Caco-2 (cell line): ENCODE measurements around the gene H2BK1. TPM values are rescaled to one million over a fixed set of nuclear protein-coding genes. Genes with fewer than 3 reads are reported as not detected.
A peak's percentile ranks its signal among the peaks of the same experiment; 100 is the strongest.

Source experiments
- BruUV-seq: library from RNA; stranded (reverse); fragments of 400-500 nt; replicated peaks from 2 replicates; lab custom pipeline; 2021; lab: Mats Ljungman, UMichigan
- CTCF ChIA-PET: fragments of 300-600 bp; sonication (Branson Sonifier 250); formaldehyde crosslinking; loops from one replicate; lab custom pipeline; 2022; ENCODE audit warnings: antibody characterized with exemption; lab: Charles Lee
- POLR2A ChIA-PET: fragments of 300-600 bp; sonication (Branson Sonifier 250); formaldehyde crosslinking; loops from one replicate; lab custom pipeline; 2022; ENCODE audit warnings: antibody characterized with exemption; lab: Charles Lee
- DNase-seq, 2 experiments: peaks; one replicate each; pipeline versions ENCODE4 v3.0.0 to v3.0.0-alpha.2; 2020 to 2022
- H3K27me3 ChIP-seq: replicated peaks from 2 replicates; pipeline ENCODE4 v1.6.0; 2011; ENCODE audit warnings: low read length; ENCODE audit not compliant: control insufficient read depth, insufficient read depth
- H3K36me3 ChIP-seq: 2 replicates; pipeline ENCODE4 v1.5.1; 2011; ENCODE audit warnings: low read length; ENCODE audit not compliant: control insufficient read depth, insufficient read depth
- H3K4me1 ChIP-seq: fragments of 250-450 bp; sonication (Bioruptor Pico); 2 replicates; pipeline ENCODE4 v1.5.1; 2020; ENCODE audit warnings: mild to moderate bottlenecking
- H3K4me3 ChIP-seq: 2 replicates; pipeline ENCODE4 v1.5.1; 2011; ENCODE audit warnings: low read depth, mild to moderate bottlenecking, control low read depth, low read length
- H3K9me3 ChIP-seq: fragments of 250-450 bp; sonication (Bioruptor Pico); 2 replicates; pipeline ENCODE4 v1.5.1; 2020; ENCODE audit warnings: mild to moderate bottlenecking, moderate library complexity
- H3K27ac Mint-ChIP-seq: one replicate; pipeline ENCODE4 v1.8.0; 2022; ENCODE audit warnings: mixed read lengths; ENCODE audit not compliant: unreplicated experiment
- H3K27me3 Mint-ChIP-seq: one replicate; pipeline ENCODE4 v1.8.0; 2022; ENCODE audit warnings: mixed read lengths; ENCODE audit not compliant: insufficient read depth, unreplicated experiment
- H3K36me3 Mint-ChIP-seq: one replicate; pipeline ENCODE4 v1.8.0; 2022; ENCODE audit warnings: mild to moderate bottlenecking, mixed read lengths; ENCODE audit not compliant: insufficient read depth, unreplicated experiment
- H3K4me1 Mint-ChIP-seq: one replicate; pipeline ENCODE4 v1.8.0; 2022; ENCODE audit warnings: low read depth, mixed read lengths; ENCODE audit not compliant: unreplicated experiment
- H3K4me3 Mint-ChIP-seq: one replicate; pipeline ENCODE4 v1.8.0; 2022; ENCODE audit warnings: mild to moderate bottlenecking, moderate library complexity, mixed read lengths; ENCODE audit not compliant: unreplicated experiment
- H3K9me3 Mint-ChIP-seq: one replicate; pipeline ENCODE4 v1.8.0; 2022; ENCODE audit warnings: mixed read lengths; ENCODE audit not compliant: unreplicated experiment
- intact Hi-C: fragments of 100-400 bp; cut with micrococcal nuclease; formaldehyde crosslinking; loops from one replicate; pipeline ENCODE4 v1.10.0; 2022; ENCODE audit not compliant: unreplicated experiment
- total RNA-seq: library from RNA; stranded (reverse); gene quantifications from 2 replicates; pipeline ENCODE4 v1.2.3, GENCODE V29; 2022
- TF ChIP-seq, protein P1 (sequence below), 2 experiments: fragments of 200-600 bp in 1 of 2; IDR thresholded peaks; 1 replicate in 1 of 2; 2 replicates in 1 of 2; pipeline versions ENCODE4 v1.5.1 to v1.8.0; 2011 to 2022; ENCODE audit warnings: antibody characterized with exemption in 1 of 2, control low read depth in 1 of 2, inconsistent platforms in 1 of 2, low read depth in 1 of 2, low read length in 1 of 2, mild to moderate bottlenecking in 1 of 2, moderate library complexity in 1 of 2; ENCODE audit not compliant: insufficient read depth in 1 of 2, severe bottlenecking in 1 of 2, unreplicated experiment in 1 of 2

The H2BK1 gene
- total RNA-seq, 1 experiment from 2014 or later = not detected

GRCh38 chr7:151252961-151253711 is 42.8 kb upstream of the H2BK1 start:
- no peak for DNase-seq
- no peaks in the 10 kb centered on the region for H3K36me3 ChIP-seq
- no peak overlapping the region for H3K4me3 ChIP-seq
- no TSS peak for BruUV-seq
- H3K9me3 ChIP-seq = no peaks in the 10 kb centered on the region
- intact Hi-C loops = no loop called here
- Mint-ChIP-seq H3K4me3 (no peak overlapping the region), H3K27ac (no peak overlapping the region), H3K36me3 (peaks cover 6% of the 10 kb centered on the region), H3K27me3 (peaks cover 25% of the 10 kb centered on the region), H3K9me3 (no peaks in the 10 kb centered on the region), H3K4me1 (peaks cover 26% of the 10 kb centered on the region)
- H3K27me3 ChIP-seq = peaks cover 2% of the 10 kb centered on the region
- TF ChIP-seq, protein P1, sequence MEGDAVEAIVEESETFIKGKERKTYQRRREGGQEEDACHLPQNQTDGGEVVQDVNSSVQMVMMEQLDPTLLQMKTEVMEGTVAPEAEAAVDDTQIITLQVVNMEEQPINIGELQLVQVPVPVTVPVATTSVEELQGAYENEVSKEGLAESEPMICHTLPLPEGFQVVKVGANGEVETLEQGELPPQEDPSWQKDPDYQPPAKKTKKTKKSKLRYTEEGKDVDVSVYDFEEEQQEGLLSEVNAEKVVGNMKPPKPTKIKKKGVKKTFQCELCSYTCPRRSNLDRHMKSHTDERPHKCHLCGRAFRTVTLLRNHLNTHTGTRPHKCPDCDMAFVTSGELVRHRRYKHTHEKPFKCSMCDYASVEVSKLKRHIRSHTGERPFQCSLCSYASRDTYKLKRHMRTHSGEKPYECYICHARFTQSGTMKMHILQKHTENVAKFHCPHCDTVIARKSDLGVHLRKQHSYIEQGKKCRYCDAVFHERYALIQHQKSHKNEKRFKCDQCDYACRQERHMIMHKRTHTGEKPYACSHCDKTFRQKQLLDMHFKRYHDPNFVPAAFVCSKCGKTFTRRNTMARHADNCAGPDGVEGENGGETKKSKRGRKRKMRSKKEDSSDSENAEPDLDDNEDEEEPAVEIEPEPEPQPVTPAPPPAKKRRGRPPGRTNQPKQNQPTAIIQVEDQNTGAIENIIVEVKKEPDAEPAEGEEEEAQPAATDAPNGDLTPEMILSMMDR (IDR thresholded peaks at IDR 0.05; ENCODE audit: insufficient read depth in 1 of 2, low read depth in 1 of 2, low read length in 1 of 2, severe bottlenecking in 1 of 2, unreplicated experiment in 1 of 2) = no peak
- ChIA-PET POLR2A (interaction anchor here (0.5 kb wide), 1 partner anchor 172 kb away, joined by 3 read pairs; no protein-coding TSS in a partner anchor), CTCF (no interaction called here)
- peaks cover 27% of the 10 kb centered on the region for H3K4me1 ChIP-seq

DNA sequence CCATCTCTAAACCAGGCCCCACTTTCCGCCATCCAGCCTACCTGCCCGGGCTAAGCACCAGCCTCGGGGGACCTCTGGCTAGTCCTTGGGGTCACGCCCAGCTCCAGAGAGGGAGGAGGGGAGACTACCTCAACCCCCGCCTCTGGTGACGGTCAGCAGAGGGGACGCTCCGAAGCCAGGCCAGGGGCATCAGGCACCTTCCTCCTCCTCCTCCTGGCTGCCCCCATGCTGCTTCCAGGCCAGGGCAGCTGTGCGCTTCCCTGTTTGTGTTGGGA is 42.2 kb upstream of the H2BK1 start:
- Mint-ChIP-seq H3K36me3 (peaks cover 11% of the 10 kb centered on the region), H3K4me3 (peak overlapping the region; percentile 80), H3K9me3 (no peaks in the 10 kb centered on the region), H3K4me1 (peaks cover 26% of the 10 kb centered on the region), H3K27me3 (peaks cover 19% of the 10 kb centered on the region), H3K27ac (peak overlapping the region; percentile 30)
- DNase-seq = no peak
- CTCF ChIA-PET = no interaction called here
- intact Hi-C loops = no loop called here
- no TSS peak for BruUV-seq
- POLR2A ChIA-PET = interaction anchor here (1.0 kb wide), 1 partner anchor 20 kb away, joined by 4 read pairs; the partner anchor contains the start of gene CHPF2
- Histone ChIP-seq H3K4me1 (peaks cover 27% of the 10 kb centered on the region), H3K4me3 (peak overlapping the region; percentile 57), H3K27me3 (peaks cover 2% of the 10 kb centered on the region), H3K36me3 (no peaks in the 10 kb centered on the region), H3K9me3 (no peaks in the 10 kb centered on the region)
- TF ChIP-seq, protein P1 (IDR thresholded peaks at IDR 0.05; ENCODE audit: insufficient read depth in 1 of 2, low read depth in 1 of 2, low read length in 1 of 2, severe bottlenecking in 1 of 2, unreplicated experiment in 1 of 2) = no peak

GRCh38 chr7:151251689-151252560 is 41.6 kb upstream of the H2BK1 start:
- Mint-ChIP-seq H3K27me3 (peaks cover 13% of the 10 kb centered on the region), H3K4me1 (peaks cover 26% of the 10 kb centered on the region), H3K9me3 (no peaks in the 10 kb centered on the region), H3K36me3 (peaks cover 11% of the 10 kb centered on the region), H3K27ac (peak overlapping the region; percentile 30), H3K4me3 (peak overlapping the region; percentile 80)
- intact Hi-C loops = no loop called here
- no TSS peak for BruUV-seq
- H3K36me3 ChIP-seq = no peaks in the 10 kb centered on the region
- H3K4me1 ChIP-seq = peaks cover 27% of the 10 kb centered on the region
- TF ChIP-seq, protein P1 (IDR thresholded peaks at IDR 0.05; ENCODE audit: insufficient read depth in 1 of 2, low read depth in 1 of 2, low read length in 1 of 2, severe bottlenecking in 1 of 2, unreplicated experiment in 1 of 2) = no peak
- peaks cover 2% of the 10 kb centered on the region for H3K27me3 ChIP-seq
- H3K9me3 ChIP-seq = no peaks in the 10 kb centered on the region
- peak overlapping the region; percentile 57 for H3K4me3 ChIP-seq
- POLR2A ChIA-PET = interaction anchor here (1.0 kb wide), 1 partner anchor 20 kb away, joined by 4 read pairs; the partner anchor contains the start of gene CHPF2
- CTCF ChIA-PET = interaction anchor here (0.6 kb wide), 1 partner anchor 189 kb away, joined by 4 read pairs; no protein-coding TSS in a partner anchor
- peak; percentile 77 to 83 for DNase-seq
